Keratinocyte (primary cell): ENCODE results near the gene EIF2D. TPM values are rescaled to one million over a fixed set of nuclear protein-coding genes. Genes with fewer than 3 reads are reported as not detected.

ENCODE experiments used
- DNase-seq: peaks from one replicate; pipeline ENCODE4 v3.0.0-alpha.2; 2011; ENCODE audit warnings: low read depth, missing footprints, low spot score
- FAIRE-seq: peaks from 2 replicates; lab custom pipeline; 2011; peaks lifted over from hg19 to GRCh38; lab: Jason Lieb, UNC
- H2AFZ ChIP-seq: 2 replicates; pipeline ENCODE4 v1.6.0; 2012; ENCODE audit warnings: low read length, control low read depth, inconsistent platforms; ENCODE audit not compliant: control insufficient read depth
- H3K27ac ChIP-seq: 2 replicates; pipeline ENCODE4 v1.5.1; 2011; ENCODE audit warnings: low read length; ENCODE audit not compliant: control insufficient read depth, insufficient read depth
- H3K27me3 ChIP-seq: 3 replicates; pipeline ENCODE4 v1.6.0; 2011; ENCODE audit warnings: low read length; ENCODE audit not compliant: control insufficient read depth, insufficient read depth; ENCODE audit errors: extremely low read depth
- H3K36me3 ChIP-seq, 2 experiments: 2 replicates in 1 of 2; 3 replicates in 1 of 2; pipeline ENCODE4 v1.5.1; 2011; ENCODE audit warnings: low read length in 2 of 2, mild to moderate bottlenecking in 1 of 2; ENCODE audit not compliant: control insufficient read depth in 2 of 2, insufficient read depth in 2 of 2; ENCODE audit errors: extremely low read depth in 1 of 2
- H3K4me1 ChIP-seq: 3 replicates; pipeline ENCODE4 v1.5.1; 2011; ENCODE audit warnings: low read length; ENCODE audit not compliant: control insufficient read depth, insufficient read depth; ENCODE audit errors: extremely low read depth
- H3K4me2 ChIP-seq: 3 replicates; pipeline ENCODE4 v1.6.0; 2011; ENCODE audit warnings: low read depth, low read length; ENCODE audit not compliant: control insufficient read depth, insufficient read depth; ENCODE audit errors: extremely low read depth
- H3K4me3 ChIP-seq, 3 experiments: fragments of 200-600 bp in 1 of 3; sonication (generic) in 1 of 3; 2 replicates in 2 of 3; 3 replicates in 1 of 3; pipeline ENCODE4 v1.5.1; 2011 to 2016; ENCODE audit warnings: low read length in 3 of 3, mild to moderate bottlenecking in 3 of 3, control low read depth in 2 of 3, inconsistent platforms in 1 of 3, low read depth in 1 of 3, mixed read lengths in 1 of 3, mixed run types in 1 of 3, moderate library complexity in 1 of 3; ENCODE audit not compliant: control insufficient read depth in 2 of 3, insufficient read depth in 2 of 3; ENCODE audit errors: extremely low read depth in 1 of 3
- H3K79me2 ChIP-seq: 2 replicates; pipeline ENCODE4 v1.6.0; 2012; ENCODE audit warnings: low read length; ENCODE audit not compliant: control insufficient read depth, insufficient read depth
- H3K9ac ChIP-seq: 3 replicates; pipeline ENCODE4 v1.6.0; 2011; ENCODE audit warnings: low read length; ENCODE audit not compliant: control insufficient read depth, insufficient read depth; ENCODE audit errors: extremely low read depth
- H3K9me1 ChIP-seq: 3 replicates; pipeline ENCODE4 v1.6.0; 2011; ENCODE audit warnings: low read length; ENCODE audit not compliant: control insufficient read depth, insufficient read depth; ENCODE audit errors: extremely low read depth
- H3K9me3 ChIP-seq: 2 replicates; pipeline ENCODE4 v1.5.1; 2012; ENCODE audit warnings: low read depth, low read length; ENCODE audit not compliant: control insufficient read depth
- H4K20me1 ChIP-seq: 3 replicates; pipeline ENCODE4 v1.6.0; 2011; ENCODE audit warnings: low read length; ENCODE audit not compliant: control insufficient read depth, insufficient read depth; ENCODE audit errors: extremely low read depth
- CTCF ChIP-seq, 3 experiments: IDR thresholded peaks in 1 of 3; conservative IDR thresholded peaks in 1 of 3; optimal IDR thresholded peaks in 1 of 3; 2 replicates in 2 of 3; 3 replicates in 1 of 3; pipeline versions ENCODE3 to v1.5.1; 2011; ENCODE audit warnings: low read length in 3 of 3, mild to moderate bottlenecking in 3 of 3, moderate library complexity in 2 of 3, control low read depth in 1 of 3, inconsistent platforms in 1 of 3; ENCODE audit not compliant: insufficient read depth in 2 of 3; ENCODE audit errors: extremely low read depth in 1 of 3
- EZH2 ChIP-seq: IDR thresholded peaks from one replicate; pipeline ENCODE4 v1.6.1; 2012; ENCODE audit warnings: inconsistent platforms, mild to moderate bottlenecking, low read length, moderate library complexity
- dilution Hi-C: fragments of 300-500 bp; cut with MboI; formaldehyde crosslinking; loops from one replicate; pipeline ENCODE4 v1.7.0; 2020; ENCODE audit warnings: low sequenced_read_pairs; ENCODE audit not compliant: extremely low pct_ligation_motif_present
- polyA plus RNA-seq, 5 experiments: library from polyadenylated mRNA; depleted of rRNA in 3 of 5; stranded (reverse) in 3 of 5; stranded (forward) in 1 of 5; unstranded in 1 of 5; fragments of >200 nt; gene quantifications; 1 replicate in 1 of 5; 2 replicates in 3 of 5; 3 replicates in 1 of 5; pipeline versions ENCODE4 v1.2.1 to v1.2.3, GENCODE V29; 2011 to 2012; ENCODE audit warnings: missing spikeins in 2 of 5, low read depth in 1 of 5, low replicate concordance in 1 of 5

Gene EIF2D
- polyA plus RNA-seq, 1 donor (not counting 4 experiments of a cell fraction or from before 2014, with no cell fraction given), result 60.6 TPM

GRCh38 chr1:206600527-206600926, 11.7 kb downstream of the EIF2D start:
- Histone ChIP-seq H3K79me2 (no peaks in the 10 kb centered on the region), H3K4me1 (no peaks in the 10 kb centered on the region), H3K27me3 (no peaks in the 10 kb centered on the region), H3K4me2 (no peak overlapping the region), H2AFZ (no peak overlapping the region), H4K20me1 (no peaks in the 10 kb centered on the region), H3K27ac (no peak overlapping the region), H3K9me1 (no peaks in the 10 kb centered on the region), H3K9me3 (no peaks in the 10 kb centered on the region), H3K36me3 (peaks cover 42 to 53% of the 10 kb centered on the region in 2 experiments), H3K4me3 (no peak overlapping the region), H3K9ac (no peak overlapping the region)
- no peak for DNase-seq
- dilution Hi-C loops, result no loop called here
- no peak for TF ChIP-seq CTCF (optimal IDR thresholded peaks at IDR 0.05 in 1 of 3, IDR thresholded peaks at IDR 0.05 in 1 of 3, conservative IDR thresholded peaks at IDR 0.05 in 1 of 3; ENCODE audit: extremely low read depth in 1 of 3, insufficient read depth in 2 of 3, low read length in 3 of 3)
- TF ChIP-seq EZH2, result no peak
- no peak for FAIRE-seq

GRCh38 chr1:206596319-206596666, 16.0 kb downstream of the EIF2D start:
- dilution Hi-C loops, result no loop called here
- H3K27me3 ChIP-seq, result no peaks in the 10 kb centered on the region
- DNase-seq, result no peak
- H3K4me2 ChIP-seq, result no peak overlapping the region
- H3K9me1 ChIP-seq, result no peaks in the 10 kb centered on the region
- H3K27ac ChIP-seq, result no peak overlapping the region
- H3K4me1 ChIP-seq, result peaks cover under 1% of the 10 kb centered on the region
- H2AFZ ChIP-seq, result no peak overlapping the region
- no peaks in the 10 kb centered on the region for H3K9me3 ChIP-seq
- H4K20me1 ChIP-seq, result no peaks in the 10 kb centered on the region
- no peaks in the 10 kb centered on the region for H3K79me2 ChIP-seq
- peaks cover 30 to 38% of the 10 kb centered on the region in 2 experiments for H3K36me3 ChIP-seq
- H3K4me3 ChIP-seq, result no peak overlapping the region
- TF ChIP-seq CTCF (optimal IDR thresholded peaks at IDR 0.05 in 1 of 3, IDR thresholded peaks at IDR 0.05 in 1 of 3, conservative IDR thresholded peaks at IDR 0.05 in 1 of 3; ENCODE audit: extremely low read depth in 1 of 3, insufficient read depth in 2 of 3, low read length in 3 of 3), result no peak
- no peak for TF ChIP-seq EZH2
- H3K9ac ChIP-seq, result no peak overlapping the region
- FAIRE-seq, result no peak
